MCF 10A (cell line): ENCODE measurements around the gene EPHB1. TPM values are rescaled to one million over a fixed set of nuclear protein-coding genes. Genes with fewer than 3 reads are reported as not detected.

Source experiments
- BruUV-seq: library from RNA; stranded (reverse); fragments of 400-500 nt; replicated peaks from 2 replicates; lab custom pipeline; 2021; lab: Mats Ljungman, UMichigan
- CTCF ChIA-PET: fragments of 300-600 bp; sonication (Branson Sonifier 250); formaldehyde crosslinking; extraction: SDS; loops from one replicate; lab custom pipeline; 2021; ENCODE audit warnings: antibody characterized with exemption, inconsistent platforms; lab: Yijun Ruan, JAX
- POLR2A ChIA-PET: fragments of 300-600, 350-650 bp; sonication (Branson Sonifier 250); formaldehyde crosslinking; extraction: SDS; loops from one replicate; lab custom pipeline; 2020; ENCODE audit warnings: antibody characterized with exemption, inconsistent platforms; lab: Yijun Ruan, JAX
- DNase-seq: peaks from one replicate; pipeline ENCODE4 v3.0.0-alpha.2; 2018; ENCODE audit not compliant: unreplicated experiment
- H3K27ac Mint-ChIP-seq: one replicate; pipeline ENCODE4 v1.8.0; 2022; ENCODE audit warnings: mild to moderate bottlenecking, low read depth, mixed read lengths; ENCODE audit not compliant: unreplicated experiment
- H3K27me3 Mint-ChIP-seq: one replicate; pipeline ENCODE4 v1.8.0; 2022; ENCODE audit warnings: mixed read lengths; ENCODE audit not compliant: insufficient read depth, unreplicated experiment
- H3K36me3 Mint-ChIP-seq: one replicate; pipeline ENCODE4 v1.8.0; 2022; ENCODE audit warnings: mild to moderate bottlenecking, moderate library complexity, mixed read lengths; ENCODE audit not compliant: insufficient read depth, unreplicated experiment
- H3K4me1 Mint-ChIP-seq: one replicate; pipeline ENCODE4 v1.8.0; 2022; ENCODE audit warnings: mixed read lengths; ENCODE audit not compliant: insufficient read depth, unreplicated experiment
- H3K4me3 Mint-ChIP-seq: one replicate; pipeline ENCODE4 v1.8.0; 2022; ENCODE audit warnings: mild to moderate bottlenecking, moderate library complexity, mixed read lengths; ENCODE audit not compliant: unreplicated experiment
- H3K9me3 Mint-ChIP-seq: one replicate; pipeline ENCODE4 v1.8.0; 2022; ENCODE audit warnings: mixed read lengths; ENCODE audit not compliant: unreplicated experiment
- intact Hi-C: fragments of 100-400 bp; cut with micrococcal nuclease; formaldehyde crosslinking; loops from 2 replicates; pipeline ENCODE4 v1.14.1; 2022
- total RNA-seq: library from RNA; stranded (reverse); gene quantifications from 2 replicates; pipeline ENCODE4 v1.2.3, GENCODE V29; 2022
- TF ChIP-seq, protein P1 (sequence below): fragments of 200-600 bp; IDR thresholded peaks from one replicate; pipeline ENCODE4 v1.8.0; 2022; ENCODE audit warnings: antibody characterized with exemption, mild to moderate bottlenecking; ENCODE audit not compliant: unreplicated experiment

Gene EPHB1
- total RNA-seq, 1 experiment from 2014 or later = not detected

DNA sequence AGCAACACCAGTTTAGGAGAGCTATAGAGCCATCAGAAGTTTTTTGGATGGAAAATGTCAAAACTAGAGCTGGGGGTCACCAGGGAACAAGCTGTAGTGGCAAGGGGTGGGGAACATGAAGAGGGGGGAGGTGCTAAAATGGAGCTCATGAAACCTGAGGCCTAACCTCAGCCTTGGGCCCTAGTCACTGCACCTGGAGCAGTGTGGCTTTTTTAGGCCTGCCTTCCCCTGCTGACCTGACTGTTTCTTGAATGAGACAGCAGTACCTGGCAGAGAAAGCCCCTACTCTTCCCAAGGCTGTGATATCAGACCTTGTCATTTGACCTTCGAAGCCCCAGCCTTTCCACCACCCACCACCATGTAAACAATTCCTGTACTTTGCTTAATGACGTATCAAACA is 383.5 kb downstream of the EPHB1 start:
- intact Hi-C loops = no loop called here
- no peaks in the 10 kb centered on the region for H3K27me3 Mint-ChIP-seq
- no peak for DNase-seq
- no peak overlapping the region for H3K27ac Mint-ChIP-seq
- H3K36me3 Mint-ChIP-seq = no peaks in the 10 kb centered on the region
- ChIA-PET CTCF (no interaction called here), POLR2A (no interaction called here)
- no peak overlapping the region for H3K4me3 Mint-ChIP-seq
- TF ChIP-seq, protein P1, sequence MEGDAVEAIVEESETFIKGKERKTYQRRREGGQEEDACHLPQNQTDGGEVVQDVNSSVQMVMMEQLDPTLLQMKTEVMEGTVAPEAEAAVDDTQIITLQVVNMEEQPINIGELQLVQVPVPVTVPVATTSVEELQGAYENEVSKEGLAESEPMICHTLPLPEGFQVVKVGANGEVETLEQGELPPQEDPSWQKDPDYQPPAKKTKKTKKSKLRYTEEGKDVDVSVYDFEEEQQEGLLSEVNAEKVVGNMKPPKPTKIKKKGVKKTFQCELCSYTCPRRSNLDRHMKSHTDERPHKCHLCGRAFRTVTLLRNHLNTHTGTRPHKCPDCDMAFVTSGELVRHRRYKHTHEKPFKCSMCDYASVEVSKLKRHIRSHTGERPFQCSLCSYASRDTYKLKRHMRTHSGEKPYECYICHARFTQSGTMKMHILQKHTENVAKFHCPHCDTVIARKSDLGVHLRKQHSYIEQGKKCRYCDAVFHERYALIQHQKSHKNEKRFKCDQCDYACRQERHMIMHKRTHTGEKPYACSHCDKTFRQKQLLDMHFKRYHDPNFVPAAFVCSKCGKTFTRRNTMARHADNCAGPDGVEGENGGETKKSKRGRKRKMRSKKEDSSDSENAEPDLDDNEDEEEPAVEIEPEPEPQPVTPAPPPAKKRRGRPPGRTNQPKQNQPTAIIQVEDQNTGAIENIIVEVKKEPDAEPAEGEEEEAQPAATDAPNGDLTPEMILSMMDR = no peak
- peaks cover 58% of the 10 kb centered on the region for H3K9me3 Mint-ChIP-seq
- no peaks in the 10 kb centered on the region for H3K4me1 Mint-ChIP-seq
- no TSS peak for BruUV-seq

DNA sequence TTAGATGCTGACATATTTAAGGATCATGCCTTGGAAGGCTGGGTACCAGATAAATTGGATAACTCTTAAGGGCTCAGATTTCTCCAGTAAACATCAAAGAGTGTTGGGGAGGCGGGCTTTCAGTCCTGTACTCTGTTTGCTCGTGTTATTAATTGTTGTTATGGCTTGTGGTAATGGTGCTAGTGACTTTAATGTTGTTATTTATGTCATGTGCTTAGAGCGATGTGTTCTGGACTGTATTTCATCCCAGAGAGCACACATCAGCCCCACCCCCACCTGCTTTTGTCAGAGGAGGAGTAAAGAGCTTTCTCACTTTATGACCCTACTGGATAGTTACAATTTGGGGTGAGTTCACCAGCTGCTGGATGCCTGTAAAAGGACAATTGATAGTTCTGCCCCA is 386.3 kb downstream of the EPHB1 start:
- intact Hi-C loops = no loop called here
- no peak for DNase-seq
- TF ChIP-seq, protein P1 = no peak
- Mint-ChIP-seq H3K4me1 (no peaks in the 10 kb centered on the region), H3K9me3 (peaks cover 58% of the 10 kb centered on the region), H3K4me3 (no peak overlapping the region), H3K27ac (no peak overlapping the region), H3K27me3 (no peaks in the 10 kb centered on the region), H3K36me3 (no peaks in the 10 kb centered on the region)
- CTCF ChIA-PET = no interaction called here
- POLR2A ChIA-PET = no interaction called here
- BruUV-seq = no TSS peak

DNA sequence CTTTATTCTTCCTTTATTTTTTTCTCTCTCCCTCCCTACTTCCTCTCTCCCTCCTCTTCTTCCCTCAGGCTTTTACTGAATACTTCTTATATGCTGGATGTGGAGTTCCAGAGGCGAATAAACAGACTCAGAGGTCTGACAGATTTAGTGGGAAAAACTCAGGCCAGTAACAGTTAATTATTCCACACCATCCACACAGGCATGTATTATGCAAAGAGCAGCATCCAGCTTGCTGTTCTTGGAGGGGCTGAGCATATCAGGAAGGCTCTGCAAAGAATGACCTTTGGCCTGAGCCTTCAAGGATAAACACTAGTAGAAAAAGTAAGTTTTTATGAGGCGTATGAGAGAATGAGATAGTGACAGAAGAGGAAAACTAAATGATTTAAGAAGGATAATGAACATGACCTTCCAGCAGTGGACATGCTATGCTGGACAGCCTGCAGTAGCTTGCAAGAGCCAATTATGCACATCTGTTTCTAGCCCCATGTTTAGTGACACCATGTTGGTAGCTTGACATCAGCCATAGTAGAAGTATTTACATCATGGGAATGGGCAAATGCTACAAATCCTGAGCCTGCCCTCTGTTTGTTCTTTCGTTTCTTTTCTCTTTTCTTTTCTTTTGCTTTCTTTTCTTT is 387.4 kb downstream of the EPHB1 start:
- CTCF ChIA-PET = no interaction called here
- TF ChIP-seq, protein P1 = no peak
- H3K36me3 Mint-ChIP-seq = no peaks in the 10 kb centered on the region
- no peaks in the 10 kb centered on the region for H3K4me1 Mint-ChIP-seq
- H3K27me3 Mint-ChIP-seq = no peaks in the 10 kb centered on the region
- POLR2A ChIA-PET = no interaction called here
- H3K9me3 Mint-ChIP-seq = peaks cover 50% of the 10 kb centered on the region
- no peak overlapping the region for H3K27ac Mint-ChIP-seq
- no peak overlapping the region for H3K4me3 Mint-ChIP-seq
- DNase-seq = no peak
- BruUV-seq = no TSS peak
- intact Hi-C loops = no loop called here

DNA sequence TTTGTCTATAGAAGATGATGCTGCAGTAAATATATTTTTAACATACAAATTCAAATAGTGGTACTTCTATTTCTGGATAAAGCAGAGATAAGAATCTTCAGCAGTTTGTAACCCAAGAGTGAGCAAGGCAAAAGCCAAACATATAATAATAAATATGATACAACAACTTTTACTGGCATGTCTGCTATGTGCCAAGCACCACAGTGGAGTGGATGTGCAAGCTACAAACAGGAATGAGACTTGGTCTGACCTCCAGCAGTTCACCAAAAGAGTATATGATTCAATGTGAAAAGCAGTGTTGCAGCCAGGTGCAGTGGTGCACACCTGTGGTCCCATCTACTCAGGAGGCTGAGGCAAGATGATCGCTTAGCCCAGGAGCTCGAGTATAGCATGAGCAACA is 395.6 kb downstream of the EPHB1 start:
- ChIA-PET CTCF (no interaction called here), POLR2A (no interaction called here)
- H3K27ac Mint-ChIP-seq = no peak overlapping the region

More for the DNA sequence above, 395.6 kb downstream of the EPHB1 start:
- no TSS peak for BruUV-seq
- Mint-ChIP-seq H3K4me3 (no peak overlapping the region), H3K27me3 (no peaks in the 10 kb centered on the region), H3K9me3 (peaks cover 24% of the 10 kb centered on the region), H3K4me1 (no peaks in the 10 kb centered on the region), H3K36me3 (no peaks in the 10 kb centered on the region)
- intact Hi-C loops = no loop called here
- DNase-seq = no peak
- TF ChIP-seq, protein P1 = no peak
